Measurements from ENCODE around the gene DGKG.

- TF ChIP-seq CTCF (IDR thresholded peaks at IDR 0.05) (no peak), POLR2A (IDR thresholded peaks at IDR 0.05) (no peak), POLR2AphosphoS5 (IDR thresholded peaks at IDR 0.05) (no peak), EP300 (IDR thresholded peaks at IDR 0.05) (no peak)
Measured at GRCh38 chr3:186260726-186261125, 101.3 kb downstream of the DGKG start.

All from suprapubic skin (tissue), 4 donors.